Activated CD8-positive, alpha-beta memory T cell treated with anti-CD3 and anti-CD28 coated beads for 1 hour (primary cell): ENCODE data around the gene NATD1.
"Not testable (repeated sequence)": the region's sequence is repeated elsewhere in the genome, so short reads cannot be mapped to it uniquely, and the experiment has no call there.

Experiments used
- DNase-seq, 2 donors: peaks; one replicate each; pipeline ENCODE4 v3.0.0-alpha.2; 2020; ENCODE audit warnings: low read depth in 1 of 2; ENCODE audit errors: extremely low read depth in 1 of 2

The NATD1 gene

DNA sequence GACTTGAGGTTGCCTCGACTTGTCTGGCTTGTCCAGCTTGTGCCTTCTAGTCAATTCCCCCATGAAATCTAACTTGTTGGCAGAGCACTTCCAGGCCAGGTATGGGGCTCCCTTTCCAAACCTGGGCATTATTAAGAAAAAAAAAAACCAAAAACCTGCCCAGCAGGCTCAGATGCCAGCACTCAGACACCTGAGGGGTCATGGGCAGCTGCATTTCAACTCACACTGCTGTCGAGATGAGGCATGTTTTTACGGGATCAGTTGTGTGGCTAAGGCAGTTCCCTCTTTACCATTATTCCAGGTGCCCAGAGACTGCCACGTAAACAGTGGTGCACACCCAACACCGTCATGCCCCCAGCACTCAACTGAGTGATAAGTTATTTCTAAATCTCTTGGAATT is 57.1 kb downstream of the NATD1 start:
- DNase-seq: no peak

DNA sequence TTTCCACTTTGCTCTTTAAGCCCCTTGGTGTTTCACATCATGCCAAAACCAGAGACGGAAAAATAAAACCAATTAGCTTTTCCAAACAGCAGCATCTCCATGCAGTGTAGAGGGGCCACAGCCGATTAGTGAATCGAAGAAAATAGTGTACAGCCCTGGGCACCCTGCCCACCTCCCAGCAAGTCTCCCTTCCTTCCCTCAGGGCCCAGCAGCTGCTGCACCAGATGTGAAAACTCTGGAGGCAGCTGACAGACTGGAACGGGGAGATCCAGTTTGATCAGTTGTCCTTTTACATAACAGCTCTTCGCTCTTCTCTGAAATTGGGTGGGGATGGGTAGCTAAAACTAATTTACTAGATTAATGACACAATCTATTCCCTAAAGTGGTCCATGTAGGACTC is 58.5 kb downstream of the NATD1 start:
- DNase-seq: no peak

DNA sequence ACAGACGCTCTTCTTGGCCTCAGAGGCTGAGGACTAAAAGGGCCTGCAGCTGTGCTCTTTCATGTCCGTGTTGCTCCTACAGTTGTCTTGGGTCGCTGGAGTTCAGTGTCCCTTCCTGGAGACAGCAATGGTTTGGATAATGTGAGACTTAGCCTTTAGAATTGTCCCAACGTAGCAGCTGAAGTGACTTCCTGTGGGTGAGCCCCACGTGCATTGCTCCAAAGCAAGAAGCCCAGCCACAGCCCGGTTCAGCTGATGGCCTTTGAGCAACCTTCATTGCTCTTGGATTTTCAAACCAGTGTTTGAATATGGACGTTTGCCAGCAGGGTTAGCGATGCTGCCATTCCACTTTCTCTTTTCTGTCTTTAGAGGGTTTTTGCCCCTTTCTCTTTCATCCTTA is 59.0 kb downstream of the NATD1 start:
- no peak for DNase-seq

DNA sequence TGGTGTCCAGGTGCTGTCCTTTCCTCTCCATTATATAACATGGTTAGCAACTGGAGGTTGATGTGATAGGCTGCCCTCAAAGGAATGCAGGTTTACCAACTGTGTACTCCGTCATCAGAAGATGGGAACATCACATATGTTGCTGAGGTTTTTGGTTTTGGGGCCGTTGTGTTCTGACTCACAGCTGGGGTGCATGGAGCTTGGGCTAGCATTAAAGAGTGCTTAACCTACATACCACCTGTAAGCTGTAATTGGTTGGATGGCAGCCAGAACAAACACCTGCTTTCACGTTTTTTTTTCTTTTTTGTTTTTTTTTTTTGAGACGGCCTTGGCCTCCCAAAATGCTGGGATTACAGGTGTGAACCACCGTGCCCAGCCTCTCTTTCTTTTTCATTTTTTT is 60.2 kb downstream of the NATD1 start:
- DNase-seq: no peak

DNA sequence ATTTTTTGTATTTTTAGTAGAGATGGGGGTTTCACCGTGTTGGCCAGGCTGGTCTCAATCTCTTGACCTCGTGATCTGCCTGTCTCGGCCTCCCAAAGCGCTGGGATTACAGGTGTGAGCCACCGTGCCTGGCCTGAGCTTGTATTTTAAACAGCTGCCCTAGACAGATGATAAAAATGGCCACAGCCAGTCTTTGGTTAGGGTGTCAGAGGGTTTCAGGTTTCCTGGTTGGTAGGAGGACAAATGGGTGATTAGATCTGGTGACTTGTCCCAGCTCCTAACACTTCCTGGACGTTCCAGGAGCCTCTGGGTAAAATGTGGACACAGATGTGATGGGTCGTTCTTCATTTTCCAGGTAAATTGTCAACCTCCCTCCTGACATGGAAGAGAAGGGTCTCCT is 60.8 kb downstream of the NATD1 start:
- DNase-seq: not testable (repeated sequence)

DNA sequence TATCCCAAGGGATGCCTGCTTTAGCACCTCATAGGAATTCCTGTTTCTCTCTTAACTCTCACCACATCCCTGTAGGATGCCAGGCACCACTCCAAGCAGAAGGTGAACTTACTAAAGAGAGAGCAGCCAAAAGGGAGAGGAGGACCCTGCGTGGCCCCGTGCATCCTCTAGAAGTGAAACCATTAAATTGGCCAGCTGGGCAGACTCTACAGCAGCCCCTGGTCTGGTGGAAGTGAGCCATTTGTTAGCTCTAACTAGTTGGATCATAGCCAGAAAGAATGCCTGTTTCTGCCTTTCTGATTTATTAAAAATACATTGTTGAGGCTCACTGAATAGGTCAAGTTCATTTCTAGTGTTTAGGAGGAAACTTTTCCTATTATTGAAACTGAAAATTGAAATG is 61.5 kb downstream of the NATD1 start:
- no peak for DNase-seq

DNA sequence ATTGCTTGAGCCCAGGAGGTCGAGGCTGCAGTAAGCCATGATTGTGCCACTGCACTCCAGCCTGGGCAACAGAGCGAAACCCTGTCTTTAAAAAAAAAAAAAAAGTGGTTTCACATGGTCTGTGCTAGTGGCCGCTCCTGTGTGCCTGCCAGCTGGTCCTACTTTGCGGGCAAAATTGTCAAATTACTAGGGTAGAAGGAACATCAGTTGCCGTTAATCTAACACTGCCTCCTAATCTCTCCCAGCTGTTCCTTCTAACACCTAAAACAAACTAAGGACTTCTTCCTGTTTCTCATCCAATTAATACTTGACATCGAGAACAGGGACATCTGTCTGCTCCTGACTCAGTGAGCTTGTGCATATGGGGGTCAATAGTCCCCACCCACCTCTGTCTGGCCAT is 63.1 kb downstream of the NATD1 start:
- DNase-seq: no peak

DNA sequence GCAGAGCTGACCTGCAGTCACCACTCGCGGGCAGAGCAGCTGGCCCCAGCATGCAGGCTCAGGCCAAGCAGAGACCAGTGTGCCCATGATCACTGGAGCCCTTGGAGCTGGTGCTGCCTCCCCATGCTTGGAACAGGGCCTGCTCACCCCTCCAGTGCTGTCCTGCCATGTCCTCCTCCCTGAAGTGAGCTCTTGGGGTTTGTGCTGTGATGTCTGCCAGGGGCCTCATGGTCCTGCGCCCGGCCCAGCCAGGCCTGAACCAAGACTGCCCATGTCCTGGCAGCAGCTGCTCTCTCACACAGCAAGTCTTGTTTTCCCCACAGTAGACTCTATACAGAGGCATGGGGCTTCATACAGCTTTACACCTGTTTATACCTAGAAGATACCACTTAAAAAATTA is 63.8 kb downstream of the NATD1 start:
- DNase-seq: no peak
